ENCODE measurements around the gene MORN1. TPM values are rescaled to one million over a fixed set of nuclear protein-coding genes. Genes with fewer than 3 reads are reported as not detected.

The MORN1 gene
- total RNA-seq, 1 donor from 2014 or later, result 4.5 TPM

GRCh38 chr1:2274929-2275475 is 116.4 kb downstream of the MORN1 start:
- TF ChIP-seq, protein P1, sequence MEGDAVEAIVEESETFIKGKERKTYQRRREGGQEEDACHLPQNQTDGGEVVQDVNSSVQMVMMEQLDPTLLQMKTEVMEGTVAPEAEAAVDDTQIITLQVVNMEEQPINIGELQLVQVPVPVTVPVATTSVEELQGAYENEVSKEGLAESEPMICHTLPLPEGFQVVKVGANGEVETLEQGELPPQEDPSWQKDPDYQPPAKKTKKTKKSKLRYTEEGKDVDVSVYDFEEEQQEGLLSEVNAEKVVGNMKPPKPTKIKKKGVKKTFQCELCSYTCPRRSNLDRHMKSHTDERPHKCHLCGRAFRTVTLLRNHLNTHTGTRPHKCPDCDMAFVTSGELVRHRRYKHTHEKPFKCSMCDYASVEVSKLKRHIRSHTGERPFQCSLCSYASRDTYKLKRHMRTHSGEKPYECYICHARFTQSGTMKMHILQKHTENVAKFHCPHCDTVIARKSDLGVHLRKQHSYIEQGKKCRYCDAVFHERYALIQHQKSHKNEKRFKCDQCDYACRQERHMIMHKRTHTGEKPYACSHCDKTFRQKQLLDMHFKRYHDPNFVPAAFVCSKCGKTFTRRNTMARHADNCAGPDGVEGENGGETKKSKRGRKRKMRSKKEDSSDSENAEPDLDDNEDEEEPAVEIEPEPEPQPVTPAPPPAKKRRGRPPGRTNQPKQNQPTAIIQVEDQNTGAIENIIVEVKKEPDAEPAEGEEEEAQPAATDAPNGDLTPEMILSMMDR (IDR thresholded peaks at IDR 0.05; ENCODE audit: borderline replicate concordance), result no peak
- intact Hi-C loops (cut with micrococcal nuclease), result no loop called here
- H3K4me1 ChIP-seq, result peaks cover 100% of the 10 kb centered on the region
- DNase-seq, result no peak
- H3K4me3 ChIP-seq, result peak overlapping the region; percentile 12
- H3K9me3 ChIP-seq (replicated peaks), result no peaks in the 10 kb centered on the region
- no peaks in the 10 kb centered on the region for H3K27me3 ChIP-seq (ENCODE audit: low read depth)
- peak overlapping the region; percentile 78 for H3K27ac ChIP-seq (replicated peaks)
- H3K36me3 ChIP-seq, result no peaks in the 10 kb centered on the region

DNA sequence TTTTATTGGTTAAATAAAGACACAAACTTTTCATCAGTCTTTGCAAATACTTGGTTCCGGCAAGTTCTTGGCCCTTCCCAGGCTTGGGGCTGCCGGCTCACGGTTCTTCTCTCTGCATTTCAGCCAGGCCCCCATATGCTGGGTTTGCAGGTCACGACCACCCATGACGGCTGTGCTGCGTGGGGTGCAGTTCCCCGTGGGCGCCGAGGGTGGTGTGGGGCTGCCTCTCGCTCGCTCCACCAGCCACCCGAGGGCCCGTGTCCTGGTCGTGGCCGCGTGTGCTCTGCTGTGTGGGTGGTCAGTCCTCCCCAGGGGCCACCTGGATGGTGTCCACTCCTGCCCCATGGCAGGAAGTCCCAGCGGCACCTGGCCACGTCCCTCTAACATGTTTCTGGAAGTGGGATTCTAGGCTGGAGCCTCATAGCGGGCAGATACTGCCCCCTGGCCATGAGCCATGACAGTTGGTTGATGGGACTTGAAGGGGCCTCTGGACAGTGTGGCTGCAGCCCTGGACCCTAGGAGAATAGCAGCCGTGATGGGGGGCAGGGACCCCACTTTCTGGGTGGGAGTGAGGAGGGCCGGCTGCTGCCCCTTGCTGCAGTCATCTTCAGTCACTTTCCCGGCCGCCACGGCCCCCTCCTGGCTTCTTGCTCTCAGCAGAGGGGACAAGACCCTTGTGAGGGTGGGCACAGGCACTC is 117.0 kb downstream of the MORN1 start:
- intact Hi-C loops (cut with micrococcal nuclease), result no loop called here
- H3K27me3 ChIP-seq (ENCODE audit: low read depth), result no peaks in the 10 kb centered on the region
- no peaks in the 10 kb centered on the region for H3K9me3 ChIP-seq (replicated peaks)
- H3K4me1 ChIP-seq, result peaks cover 99% of the 10 kb centered on the region
- H3K27ac ChIP-seq (replicated peaks), result peak overlapping the region; percentile 78
- TF ChIP-seq, protein P1 (IDR thresholded peaks at IDR 0.05; ENCODE audit: borderline replicate concordance), result no peak
- DNase-seq, result no peak
- peak overlapping the region; percentile 12 for H3K4me3 ChIP-seq
- H3K36me3 ChIP-seq, result no peaks in the 10 kb centered on the region

GRCh38 chr1:2273401-2274090 is 117.8 kb downstream of the MORN1 start:
- H3K36me3 ChIP-seq, result no peaks in the 10 kb centered on the region
- TF ChIP-seq, protein P1 (IDR thresholded peaks at IDR 0.05; ENCODE audit: borderline replicate concordance), result no peak
- no peak for DNase-seq
- no peaks in the 10 kb centered on the region for H3K9me3 ChIP-seq (replicated peaks)
- intact Hi-C loops (cut with micrococcal nuclease), result no loop called here
- H3K4me3 ChIP-seq, result no peak overlapping the region
- H3K4me1 ChIP-seq, result peaks cover 99% of the 10 kb centered on the region
- H3K27me3 ChIP-seq (ENCODE audit: low read depth), result no peaks in the 10 kb centered on the region
- peak overlapping the region; percentile 78 for H3K27ac ChIP-seq (replicated peaks)

DNA sequence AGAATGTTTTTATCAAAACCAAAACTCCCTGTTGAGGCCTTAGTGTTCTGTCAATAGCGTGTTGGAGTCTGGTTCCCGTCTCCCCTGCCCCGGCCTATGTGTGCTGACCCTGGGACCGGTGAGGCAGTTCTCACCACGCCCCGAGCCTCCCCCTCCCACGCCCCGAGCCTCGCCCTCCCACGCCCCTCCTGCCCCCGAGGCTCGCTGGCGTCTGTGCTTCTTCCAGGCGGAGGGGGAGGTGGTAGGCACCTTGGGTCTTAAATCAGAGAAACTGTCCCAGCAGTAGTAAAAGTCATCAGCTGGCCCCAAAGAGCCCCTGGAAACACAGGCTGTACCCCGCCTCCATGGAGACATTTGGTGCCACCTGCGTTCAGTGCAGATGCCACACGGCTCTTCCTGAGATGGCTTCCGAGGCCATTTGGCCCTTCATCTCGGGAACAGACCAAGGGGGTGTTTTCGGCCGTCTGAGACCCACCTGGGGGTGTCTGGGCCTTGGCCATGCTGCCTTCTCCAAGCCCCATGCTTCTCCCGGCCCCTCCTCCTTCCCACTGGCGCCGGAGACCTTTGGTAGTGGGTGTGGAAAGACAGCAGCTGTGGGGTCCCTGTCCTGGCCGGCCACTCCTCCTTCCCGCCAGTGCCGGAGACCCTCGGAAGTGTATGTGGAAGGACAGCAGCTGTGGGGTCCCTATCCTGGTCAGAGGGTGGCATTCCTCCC is 118.5 kb downstream of the MORN1 start:
- H3K36me3 ChIP-seq, result no peaks in the 10 kb centered on the region
- no peak for DNase-seq
- H3K4me1 ChIP-seq, result peaks cover 99% of the 10 kb centered on the region
- no peaks in the 10 kb centered on the region for H3K27me3 ChIP-seq (ENCODE audit: low read depth)
- intact Hi-C loops (cut with micrococcal nuclease), result no loop called here
- H3K27ac ChIP-seq (replicated peaks), result peak overlapping the region; percentile 78
- H3K9me3 ChIP-seq (replicated peaks), result no peaks in the 10 kb centered on the region
- TF ChIP-seq, protein P1 (IDR thresholded peaks at IDR 0.05; ENCODE audit: borderline replicate concordance), result no peak
- H3K4me3 ChIP-seq, result no peak overlapping the region

GRCh38 chr1:2271841-2272655 is 119.3 kb downstream of the MORN1 start:
- DNase-seq, result no peak
- H3K4me3 ChIP-seq, result no peak overlapping the region
- H3K36me3 ChIP-seq, result no peaks in the 10 kb centered on the region
- TF ChIP-seq, protein P1 (IDR thresholded peaks at IDR 0.05; ENCODE audit: borderline replicate concordance), result no peak
- no peaks in the 10 kb centered on the region for H3K9me3 ChIP-seq (replicated peaks)
- peak overlapping the region; percentile 78 for H3K27ac ChIP-seq (replicated peaks)
- no peaks in the 10 kb centered on the region for H3K27me3 ChIP-seq (ENCODE audit: low read depth)
- intact Hi-C loops (cut with micrococcal nuclease), result no loop called here
- peaks cover 99% of the 10 kb centered on the region for H3K4me1 ChIP-seq

Measured in left ventricle myocardium inferior (tissue), 1 donor.